BJ (cell line): ENCODE measurements around the gene SLC9A8. TPM values are rescaled to one million over a fixed set of nuclear protein-coding genes. Genes with fewer than 3 reads are reported as not detected.
A peak's percentile ranks its signal among the peaks of the same experiment; 100 is the strongest.

Source experiments
- CTCF ChIA-PET: fragments of 350-600 bp; formaldehyde crosslinking; extraction: SDS; loops from one replicate; lab custom pipeline; 2021; ENCODE audit warnings: antibody characterized with exemption, inconsistent platforms; lab: Yijun Ruan, JAX
- POLR2A ChIA-PET: fragments of 300-600 bp; sonication (Branson Sonifier 250); formaldehyde crosslinking; extraction: SDS; loops from one replicate; lab custom pipeline; 2021; ENCODE audit warnings: antibody characterized with exemption; lab: Charles Lee
- DNase-seq: peaks from one replicate; pipeline ENCODE4 v3.0.0-alpha.2; 2011; ENCODE audit warnings: low read depth
- H3K27me3 ChIP-seq: 2 replicates; pipeline ENCODE4 v1.6.0; 2011; ENCODE audit warnings: low read length; ENCODE audit not compliant: control insufficient read depth, insufficient read depth
- H3K36me3 ChIP-seq: 2 replicates; pipeline ENCODE4 v1.5.1; 2011; ENCODE audit warnings: low read length; ENCODE audit not compliant: control insufficient read depth, insufficient read depth
- H3K4me3 ChIP-seq: 2 replicates; pipeline ENCODE4 v1.5.1; 2011; ENCODE audit warnings: low read depth, mild to moderate bottlenecking, control low read depth, low read length
- polyA plus RNA-seq: library from polyadenylated mRNA; depleted of rRNA; stranded (reverse); fragments of >200 nt; gene quantifications from 2 replicates; pipeline ENCODE4 v1.2.3, GENCODE V29; 2011
- TF ChIP-seq, protein P1 (sequence below): IDR thresholded peaks from 2 replicates; pipeline ENCODE4 v1.5.1; 2011; ENCODE audit warnings: low read depth, mild to moderate bottlenecking, control low read depth, inconsistent platforms, low read length, moderate library complexity; ENCODE audit not compliant: insufficient read depth

The SLC9A8 gene
- polyA plus RNA-seq, 1 experiment: 3.3 TPM

DNA sequence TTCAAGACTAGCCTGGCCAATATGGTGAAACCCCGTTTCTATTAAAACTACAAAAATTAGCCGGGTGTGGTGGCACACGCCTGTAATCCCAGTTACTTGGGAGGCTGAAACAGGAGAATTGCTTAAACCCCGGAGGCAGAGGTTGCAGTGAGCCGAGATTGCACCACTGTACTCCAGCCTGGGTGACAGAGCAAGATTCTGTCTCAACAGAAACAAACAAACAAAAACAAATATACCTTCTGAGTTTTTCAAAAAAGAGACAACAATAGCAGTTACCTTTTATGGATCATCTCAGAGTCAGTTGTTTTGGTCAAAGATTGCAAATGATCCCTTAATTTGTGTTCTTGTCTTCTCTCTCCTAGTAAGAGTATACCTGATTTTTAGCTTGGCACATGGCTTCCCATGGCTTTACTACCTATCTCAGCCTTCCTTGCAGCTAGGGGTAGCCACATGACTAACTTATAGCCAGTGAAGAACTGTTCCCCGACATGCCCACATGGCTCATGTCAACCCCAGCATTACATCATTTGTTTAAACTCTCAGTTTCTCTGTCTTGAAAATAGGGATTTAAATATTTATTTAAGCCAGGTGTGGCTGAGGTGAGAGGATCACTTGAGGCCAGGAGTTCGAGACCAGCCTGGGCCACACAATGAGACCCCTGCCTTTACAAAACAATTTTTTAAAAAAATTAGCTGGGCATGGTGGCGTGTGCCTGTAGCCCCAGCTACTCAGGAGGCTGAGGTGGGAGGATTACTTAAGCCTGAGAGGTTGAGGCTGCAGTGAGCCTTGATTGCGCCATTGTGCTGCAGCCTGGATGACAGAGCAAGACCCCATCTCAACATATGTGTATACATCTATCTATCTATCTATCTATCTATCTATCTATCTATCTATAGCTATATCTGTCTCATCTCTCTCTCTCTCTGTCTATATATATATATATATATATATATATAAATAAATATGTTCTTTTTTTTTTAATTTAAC is 25.0 kb upstream of the SLC9A8 start:
- TF ChIP-seq, protein P1, sequence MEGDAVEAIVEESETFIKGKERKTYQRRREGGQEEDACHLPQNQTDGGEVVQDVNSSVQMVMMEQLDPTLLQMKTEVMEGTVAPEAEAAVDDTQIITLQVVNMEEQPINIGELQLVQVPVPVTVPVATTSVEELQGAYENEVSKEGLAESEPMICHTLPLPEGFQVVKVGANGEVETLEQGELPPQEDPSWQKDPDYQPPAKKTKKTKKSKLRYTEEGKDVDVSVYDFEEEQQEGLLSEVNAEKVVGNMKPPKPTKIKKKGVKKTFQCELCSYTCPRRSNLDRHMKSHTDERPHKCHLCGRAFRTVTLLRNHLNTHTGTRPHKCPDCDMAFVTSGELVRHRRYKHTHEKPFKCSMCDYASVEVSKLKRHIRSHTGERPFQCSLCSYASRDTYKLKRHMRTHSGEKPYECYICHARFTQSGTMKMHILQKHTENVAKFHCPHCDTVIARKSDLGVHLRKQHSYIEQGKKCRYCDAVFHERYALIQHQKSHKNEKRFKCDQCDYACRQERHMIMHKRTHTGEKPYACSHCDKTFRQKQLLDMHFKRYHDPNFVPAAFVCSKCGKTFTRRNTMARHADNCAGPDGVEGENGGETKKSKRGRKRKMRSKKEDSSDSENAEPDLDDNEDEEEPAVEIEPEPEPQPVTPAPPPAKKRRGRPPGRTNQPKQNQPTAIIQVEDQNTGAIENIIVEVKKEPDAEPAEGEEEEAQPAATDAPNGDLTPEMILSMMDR: no peak
- Histone ChIP-seq H3K36me3 (no peaks in the 10 kb centered on the region), H3K4me3 (no peak overlapping the region), H3K27me3 (no peaks in the 10 kb centered on the region)
- CTCF ChIA-PET: interaction anchor here (0.8 to 1.0 kb wide), 3 partner anchors 10 to 178 kb away, joined by 3 read pairs; no protein-coding TSS in a partner anchor
- DNase-seq: no peak
- POLR2A ChIA-PET: no interaction called here

DNA sequence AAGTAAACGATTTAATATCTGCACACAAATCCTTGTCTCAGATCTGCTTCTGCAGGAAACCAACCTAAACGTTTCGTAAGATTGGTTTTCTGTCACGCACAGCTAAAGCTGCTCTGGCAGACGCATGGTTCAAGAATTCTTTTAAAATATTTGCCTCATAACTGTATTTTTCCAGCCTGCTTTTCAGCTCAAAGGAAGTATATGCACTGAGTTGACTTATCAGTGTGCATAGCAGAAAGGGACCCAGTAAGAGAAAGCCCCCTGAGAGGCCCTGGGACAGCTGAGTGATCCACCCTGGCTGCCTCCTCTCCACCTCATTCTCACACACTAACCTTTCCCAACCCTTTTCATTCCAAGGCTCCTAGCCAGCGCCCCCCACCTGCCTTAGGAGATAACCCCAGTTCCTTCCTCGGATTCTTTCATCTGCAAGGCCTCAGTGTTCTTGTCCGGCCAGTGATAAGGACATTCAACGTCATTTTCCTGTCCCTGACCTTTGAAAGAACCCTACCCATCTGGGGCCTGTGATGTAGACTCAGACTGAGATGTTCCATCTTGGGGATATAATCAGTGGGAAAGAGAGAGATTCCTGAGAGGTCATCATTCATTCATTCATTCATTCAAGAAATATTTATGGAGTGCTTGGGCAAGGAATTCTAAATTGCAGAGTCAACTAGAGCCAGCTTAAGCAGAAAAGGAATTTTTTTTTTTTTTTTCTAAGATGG is 22.4 kb upstream of the SLC9A8 start:
- ChIA-PET CTCF (interaction anchor here (0.5 to 1.9 kb wide), 4 partner anchors 15 to 186 kb away, joined by 3 to 6 read pairs (median 6); partner anchors contain the start of gene SLC9A8), POLR2A (interaction anchor here (0.5 kb wide), 1 partner anchor 79 kb away, joined by 4 read pairs; no protein-coding TSS in a partner anchor)

DNA sequence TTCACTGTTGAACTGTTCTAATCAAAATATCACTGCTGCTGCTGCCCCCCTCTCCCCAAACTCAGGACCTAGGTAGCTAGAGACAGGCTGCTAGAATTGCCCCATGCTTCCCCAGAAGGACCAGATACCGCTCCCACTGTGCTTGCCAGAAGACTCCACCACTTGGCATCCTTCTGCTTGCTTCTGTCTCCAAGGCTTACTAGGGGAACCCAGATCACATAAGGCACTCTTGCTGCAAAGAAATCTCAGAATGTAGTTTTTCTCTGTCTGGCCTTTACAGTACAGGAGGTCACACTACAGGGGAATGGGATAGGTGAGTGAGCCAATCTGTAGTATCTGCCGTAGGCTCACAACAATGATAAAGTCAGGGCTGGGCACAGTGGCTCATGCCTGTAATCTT is 21.5 kb upstream of the SLC9A8 start:
- no peak overlapping the region for H3K4me3 ChIP-seq
- ChIA-PET POLR2A (no interaction called here), CTCF (interaction anchor here (0.6 kb wide), 1 partner anchor 51 kb away, joined by 6 read pairs; no protein-coding TSS in a partner anchor)
- H3K36me3 ChIP-seq: no peaks in the 10 kb centered on the region
- H3K27me3 ChIP-seq: no peaks in the 10 kb centered on the region
- TF ChIP-seq, protein P1: no peak
- no peak for DNase-seq

More for the DNA sequence above, 22.4 kb upstream of the SLC9A8 start:
- Histone ChIP-seq H3K36me3 (no peaks in the 10 kb centered on the region), H3K27me3 (no peaks in the 10 kb centered on the region), H3K4me3 (no peak overlapping the region)
- TF ChIP-seq, protein P1: no peak
- DNase-seq: peak; percentile 59

DNA sequence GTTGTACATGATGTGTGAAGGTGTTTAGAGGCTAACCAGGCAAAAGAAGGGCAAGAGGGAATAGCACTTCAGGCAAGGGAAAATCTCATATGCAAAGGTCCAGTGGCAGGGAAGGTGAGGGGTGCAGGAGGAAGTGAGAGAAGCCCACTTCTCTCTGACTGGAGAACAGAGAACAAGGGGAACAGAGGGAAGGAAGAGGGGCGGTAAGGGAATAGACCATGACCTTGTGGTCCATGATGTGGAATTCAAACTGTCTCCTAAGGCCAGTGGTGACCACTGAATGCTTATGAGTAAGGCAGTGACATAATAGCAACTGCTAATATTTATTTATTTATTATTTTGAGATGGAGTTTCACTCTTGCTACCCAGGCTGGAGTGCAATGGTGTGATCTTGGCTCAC is 20.6 kb upstream of the SLC9A8 start:
- TF ChIP-seq, protein P1: no peak
- no peaks in the 10 kb centered on the region for H3K36me3 ChIP-seq
- DNase-seq: no peak
- ChIA-PET CTCF (interaction anchor here (1.0 kb wide), 1 partner anchor 97 kb away, joined by 3 read pairs; no protein-coding TSS in a partner anchor), POLR2A (no interaction called here)
- peaks cover 1% of the 10 kb centered on the region; the same call in 1 of the 2 replicates for H3K27me3 ChIP-seq
- H3K4me3 ChIP-seq: no peak overlapping the region
